Activated CD8-positive, alpha-beta T cell treated with anti-CD3 and anti-CD28 coated beads for 36 hours (primary cell): ENCODE data around the gene SLC39A11. TPM values are rescaled to one million over a fixed set of nuclear protein-coding genes. Genes with fewer than 3 reads are reported as not detected.

Source experiments
- ATAC-seq: fragments of 200-7000 bp; cut with Tn5 transposase; one replicate; pipeline ENCODE4 v1.10.0; 2021; ENCODE audit warnings: mild to moderate bottlenecking, moderate library complexity
- CTCF ChIA-PET: fragments of 350-600 bp; sonication (Branson Sonifier 250); formaldehyde crosslinking; loops from one replicate; lab custom pipeline; 2021; ENCODE audit warnings: antibody characterized with exemption; lab: Charles Lee
- POLR2A ChIA-PET: fragments of 350-600 bp; sonication (Branson Sonifier 250); formaldehyde crosslinking; loops from one replicate; lab custom pipeline; 2021; ENCODE audit warnings: antibody characterized with exemption; lab: Charles Lee
- DNase-seq: peaks from one replicate; pipeline ENCODE4 v3.0.0-alpha.2; 2020
- H3K27ac Mint-ChIP-seq: one replicate; pipeline ENCODE4 v1.8.0; 2021; ENCODE audit warnings: mild to moderate bottlenecking, mixed read lengths
- H3K27me3 Mint-ChIP-seq: one replicate; pipeline ENCODE4 v1.8.0; 2021; ENCODE audit warnings: mixed read lengths
- H3K36me3 Mint-ChIP-seq: one replicate; pipeline ENCODE4 v1.8.0; 2021; ENCODE audit warnings: low read depth, mixed read lengths
- H3K4me1 Mint-ChIP-seq: one replicate; pipeline ENCODE4 v1.8.0; 2021; ENCODE audit warnings: low read depth, mixed read lengths
- H3K4me3 Mint-ChIP-seq: one replicate; pipeline ENCODE4 v1.8.0; 2021; ENCODE audit warnings: mild to moderate bottlenecking, moderate library complexity, mixed read lengths
- H3K9me3 Mint-ChIP-seq: one replicate; pipeline ENCODE4 v1.8.0; 2021; ENCODE audit warnings: mixed read lengths
- intact Hi-C: fragments of 100-400 bp; cut with micrococcal nuclease; formaldehyde crosslinking; loops from one replicate; pipeline ENCODE4 v1.10.0; 2022
- total RNA-seq, 2 experiments: library from RNA; stranded (reverse); gene quantifications; one replicate each; pipeline ENCODE4 v1.2.3, GENCODE V29; 2021
- TF ChIP-seq, protein P1 (sequence below): fragments of 200-600 bp; IDR thresholded peaks from one replicate; pipeline ENCODE4 v1.8.0; 2022; ENCODE audit warnings: antibody characterized with exemption, mild to moderate bottlenecking

SLC39A11 gene
- total RNA-seq, 2 experiments from 2014 or later, result 14.4 to 14.9 TPM

DNA sequence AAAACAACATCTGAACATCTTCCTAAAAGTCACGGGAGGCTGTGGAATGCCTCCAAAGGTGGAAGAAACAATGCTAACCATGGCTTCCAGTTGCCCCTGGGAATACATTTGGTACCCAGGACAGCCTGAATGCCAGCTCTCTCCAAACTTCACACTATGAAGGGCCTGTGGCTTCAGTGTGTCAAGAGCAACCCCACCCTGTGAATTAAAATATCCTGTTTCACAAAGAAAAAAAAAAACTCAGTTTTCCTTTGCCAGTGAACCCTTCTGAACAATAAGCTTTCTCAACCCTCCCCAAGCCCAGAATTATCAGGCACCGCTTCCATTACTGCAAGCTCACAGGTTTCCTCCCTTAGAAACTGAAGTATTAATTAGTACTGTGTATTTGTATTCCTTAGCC, 69.8 kb downstream of the SLC39A11 start:
- intact Hi-C loops, result no loop called here
- Mint-ChIP-seq H3K4me1 (no peaks in the 10 kb centered on the region), H3K4me3 (no peak overlapping the region)

DNA sequence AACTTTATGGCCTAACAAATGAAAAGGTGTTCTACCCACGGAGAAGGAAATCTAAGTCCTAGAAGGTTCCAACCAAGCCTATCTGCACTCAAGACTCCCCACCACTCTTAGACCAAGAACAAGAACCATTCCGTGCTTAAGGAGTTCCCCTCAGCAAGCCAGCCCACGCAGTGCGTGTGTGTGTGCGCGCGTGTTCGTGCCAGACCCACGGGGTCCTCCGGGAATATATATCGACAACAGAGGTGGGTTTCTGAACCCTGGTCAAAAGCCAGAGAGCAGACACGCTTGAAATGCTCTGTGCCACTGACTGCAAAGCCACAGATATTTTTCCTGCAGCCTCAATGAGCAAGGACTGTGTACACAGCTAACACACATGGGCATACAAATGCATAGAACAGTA, 70.7 kb downstream of the SLC39A11 start:
- Mint-ChIP-seq H3K4me3 (no peak overlapping the region), H3K36me3 (peaks cover 29% of the 10 kb centered on the region), H3K9me3 (peaks cover 13% of the 10 kb centered on the region), H3K27me3 (no peaks in the 10 kb centered on the region), H3K27ac (no peak overlapping the region), H3K4me1 (no peaks in the 10 kb centered on the region)
- TF ChIP-seq, protein P1, sequence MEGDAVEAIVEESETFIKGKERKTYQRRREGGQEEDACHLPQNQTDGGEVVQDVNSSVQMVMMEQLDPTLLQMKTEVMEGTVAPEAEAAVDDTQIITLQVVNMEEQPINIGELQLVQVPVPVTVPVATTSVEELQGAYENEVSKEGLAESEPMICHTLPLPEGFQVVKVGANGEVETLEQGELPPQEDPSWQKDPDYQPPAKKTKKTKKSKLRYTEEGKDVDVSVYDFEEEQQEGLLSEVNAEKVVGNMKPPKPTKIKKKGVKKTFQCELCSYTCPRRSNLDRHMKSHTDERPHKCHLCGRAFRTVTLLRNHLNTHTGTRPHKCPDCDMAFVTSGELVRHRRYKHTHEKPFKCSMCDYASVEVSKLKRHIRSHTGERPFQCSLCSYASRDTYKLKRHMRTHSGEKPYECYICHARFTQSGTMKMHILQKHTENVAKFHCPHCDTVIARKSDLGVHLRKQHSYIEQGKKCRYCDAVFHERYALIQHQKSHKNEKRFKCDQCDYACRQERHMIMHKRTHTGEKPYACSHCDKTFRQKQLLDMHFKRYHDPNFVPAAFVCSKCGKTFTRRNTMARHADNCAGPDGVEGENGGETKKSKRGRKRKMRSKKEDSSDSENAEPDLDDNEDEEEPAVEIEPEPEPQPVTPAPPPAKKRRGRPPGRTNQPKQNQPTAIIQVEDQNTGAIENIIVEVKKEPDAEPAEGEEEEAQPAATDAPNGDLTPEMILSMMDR, result no peak
- DNase-seq, result no peak
- POLR2A ChIA-PET, result no interaction called here
- intact Hi-C loops, result no loop called here
- CTCF ChIA-PET, result no interaction called here
- ATAC-seq, result no peak

More for the DNA sequence above, 69.8 kb downstream of the SLC39A11 start:
- DNase-seq, result no peak
- ChIA-PET CTCF (no interaction called here), POLR2A (no interaction called here)
- peaks cover 13% of the 10 kb centered on the region for H3K9me3 Mint-ChIP-seq
- peaks cover 31% of the 10 kb centered on the region for H3K36me3 Mint-ChIP-seq
- H3K27ac Mint-ChIP-seq, result no peak overlapping the region
- TF ChIP-seq, protein P1, result no peak
- no peak for ATAC-seq
- H3K27me3 Mint-ChIP-seq, result no peaks in the 10 kb centered on the region

DNA sequence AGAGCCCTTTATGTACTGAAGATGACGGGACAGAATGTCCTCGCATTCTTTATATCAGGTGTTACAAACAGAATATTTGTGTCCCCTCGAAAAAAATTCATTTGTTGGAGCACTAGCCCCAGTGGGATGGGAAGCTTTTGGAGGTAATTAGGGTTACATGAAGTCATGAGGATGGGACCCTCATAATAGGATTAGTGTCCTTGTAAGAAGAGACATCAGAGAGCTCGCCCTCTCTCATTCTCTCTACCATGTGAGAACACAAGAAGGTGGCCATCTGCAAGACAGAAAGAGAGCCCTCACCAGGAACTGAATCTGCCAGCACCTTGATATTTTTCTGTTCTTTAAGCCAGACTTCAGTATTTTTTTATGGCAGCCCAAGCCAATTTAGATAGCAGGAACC, 72.4 kb downstream of the SLC39A11 start:
- POLR2A ChIA-PET, result no interaction called here
- no peak for DNase-seq
- H3K9me3 Mint-ChIP-seq, result peaks cover 13% of the 10 kb centered on the region

DNA sequence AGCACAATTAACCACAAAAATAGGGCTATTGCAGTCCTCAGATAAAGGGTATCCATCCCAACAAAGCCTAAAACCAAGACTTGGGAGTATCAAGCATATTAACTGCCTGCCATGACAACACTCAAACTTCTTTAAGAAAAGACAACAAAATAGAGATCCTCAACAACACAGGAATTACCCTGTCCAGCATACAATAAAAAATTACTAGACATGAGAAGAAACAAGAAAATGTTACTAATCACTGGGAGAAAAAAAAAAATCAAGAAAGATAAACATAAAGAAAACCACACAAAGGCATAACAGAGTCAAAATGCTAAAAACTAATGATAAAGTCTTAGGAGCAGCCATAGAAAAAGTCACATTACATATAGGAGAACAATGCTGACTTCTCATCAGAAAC, 73.9 kb downstream of the SLC39A11 start:
- Mint-ChIP-seq H3K27me3 (no peaks in the 10 kb centered on the region), H3K4me3 (no peak overlapping the region), H3K4me1 (no peaks in the 10 kb centered on the region), H3K27ac (no peak overlapping the region), H3K9me3 (peaks cover 11% of the 10 kb centered on the region), H3K36me3 (peaks cover 20% of the 10 kb centered on the region)
- no peak for ATAC-seq
- ChIA-PET POLR2A (no interaction called here), CTCF (no interaction called here)
- no peak for DNase-seq
- TF ChIP-seq, protein P1, result no peak
- intact Hi-C loops, result no loop called here

More for the DNA sequence above, 72.4 kb downstream of the SLC39A11 start:
- CTCF ChIA-PET, result no interaction called here
- intact Hi-C loops, result no loop called here
- Mint-ChIP-seq H3K27me3 (no peaks in the 10 kb centered on the region), H3K4me1 (no peaks in the 10 kb centered on the region), H3K27ac (no peak overlapping the region), H3K4me3 (no peak overlapping the region), H3K36me3 (peaks cover 26% of the 10 kb centered on the region)
- TF ChIP-seq, protein P1, result no peak
- ATAC-seq, result no peak

DNA sequence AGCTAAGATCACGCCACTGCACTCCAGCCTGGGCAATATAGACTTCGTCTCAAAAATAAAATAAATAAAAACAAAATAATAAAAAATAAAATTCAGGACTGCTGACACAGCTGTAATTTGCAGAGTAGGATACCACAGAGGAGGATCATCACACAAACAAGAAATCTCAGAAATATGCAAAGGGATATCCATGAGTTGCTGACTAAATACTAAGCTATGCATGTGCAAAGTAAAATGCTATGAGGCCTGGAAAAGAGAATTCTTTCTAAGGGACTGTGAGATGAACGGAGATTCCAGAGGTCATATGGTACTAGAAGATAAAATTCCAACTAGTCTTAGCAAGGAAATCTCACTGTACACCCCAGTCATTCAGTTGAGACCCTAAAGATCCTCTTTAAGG, 74.8 kb downstream of the SLC39A11 start:
- ChIA-PET CTCF (no interaction called here), POLR2A (no interaction called here)
- Mint-ChIP-seq H3K4me3 (no peak overlapping the region), H3K9me3 (peaks cover 11% of the 10 kb centered on the region), H3K4me1 (no peaks in the 10 kb centered on the region), H3K36me3 (peaks cover 17% of the 10 kb centered on the region), H3K27me3 (no peaks in the 10 kb centered on the region), H3K27ac (no peak overlapping the region)
- TF ChIP-seq, protein P1, result no peak
- intact Hi-C loops, result no loop called here
- DNase-seq (no peak), ATAC-seq (no peak)
